Sigmoid colon (tissue), 4 donors: ENCODE results near the gene LARGE2.

Experiments
- EP300 ChIP-seq, 4 donors: sonication (generic); formaldehyde crosslinking; IDR thresholded peaks; one replicate each; pipeline ENCODE4 v1.6.1; 2017; ENCODE audit warnings: antibody characterized with exemption in 4 of 4
- POLR2A ChIP-seq, 2 donors: fragments of 450-650 bp; IDR thresholded peaks; one replicate each; pipeline ENCODE4 v1.6.1; 2016; ENCODE audit warnings: antibody characterized with exemption in 2 of 2, mild to moderate bottlenecking in 2 of 2, moderate library complexity in 2 of 2
- POLR2AphosphoS5 ChIP-seq, 4 donors: sonication (generic); formaldehyde crosslinking; IDR thresholded peaks; one replicate each; pipeline ENCODE4 v1.6.1; 2017; ENCODE audit warnings: antibody characterized with exemption in 4 of 4
- TF ChIP-seq, protein P1 (sequence below), 4 experiments: fragments of 450-650 bp in 3 of 4; fragments of 200-600 bp in 1 of 4; IDR thresholded peaks; one replicate each; pipeline ENCODE4 v1.5.1; 2016 to 2019; ENCODE audit warnings: antibody characterized with exemption in 4 of 4, mild to moderate bottlenecking in 3 of 4, moderate library complexity in 2 of 4

DNA sequence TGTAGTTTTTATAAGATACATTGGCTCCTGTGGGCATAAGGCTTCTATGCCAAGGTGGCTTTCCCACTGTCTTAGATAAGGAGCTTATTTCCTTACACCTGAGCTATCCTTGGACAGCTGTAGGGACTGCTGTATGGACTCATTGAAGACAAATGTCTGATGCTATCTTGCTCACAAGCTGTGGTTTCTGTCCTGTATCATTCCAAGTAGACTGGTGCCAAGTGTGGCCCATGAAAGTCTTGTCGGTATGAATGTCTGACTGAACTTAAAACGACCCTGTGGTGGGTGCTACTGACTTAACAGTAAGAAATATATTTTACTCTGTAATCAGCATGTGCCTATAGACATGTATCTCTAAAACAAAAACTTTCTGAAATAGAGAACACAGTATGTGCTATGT, 45.0 kb downstream of the LARGE2 start:
- TF ChIP-seq, protein P1, sequence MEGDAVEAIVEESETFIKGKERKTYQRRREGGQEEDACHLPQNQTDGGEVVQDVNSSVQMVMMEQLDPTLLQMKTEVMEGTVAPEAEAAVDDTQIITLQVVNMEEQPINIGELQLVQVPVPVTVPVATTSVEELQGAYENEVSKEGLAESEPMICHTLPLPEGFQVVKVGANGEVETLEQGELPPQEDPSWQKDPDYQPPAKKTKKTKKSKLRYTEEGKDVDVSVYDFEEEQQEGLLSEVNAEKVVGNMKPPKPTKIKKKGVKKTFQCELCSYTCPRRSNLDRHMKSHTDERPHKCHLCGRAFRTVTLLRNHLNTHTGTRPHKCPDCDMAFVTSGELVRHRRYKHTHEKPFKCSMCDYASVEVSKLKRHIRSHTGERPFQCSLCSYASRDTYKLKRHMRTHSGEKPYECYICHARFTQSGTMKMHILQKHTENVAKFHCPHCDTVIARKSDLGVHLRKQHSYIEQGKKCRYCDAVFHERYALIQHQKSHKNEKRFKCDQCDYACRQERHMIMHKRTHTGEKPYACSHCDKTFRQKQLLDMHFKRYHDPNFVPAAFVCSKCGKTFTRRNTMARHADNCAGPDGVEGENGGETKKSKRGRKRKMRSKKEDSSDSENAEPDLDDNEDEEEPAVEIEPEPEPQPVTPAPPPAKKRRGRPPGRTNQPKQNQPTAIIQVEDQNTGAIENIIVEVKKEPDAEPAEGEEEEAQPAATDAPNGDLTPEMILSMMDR (IDR thresholded peaks at IDR 0.05) = no peak
- TF ChIP-seq POLR2A (IDR thresholded peaks at IDR 0.05) = no peak
- no peak for TF ChIP-seq POLR2AphosphoS5 (IDR thresholded peaks at IDR 0.05)
- TF ChIP-seq EP300 (IDR thresholded peaks at IDR 0.05) = no peak
